Cardiac muscle cell (in vitro differentiated cells and primary cell): ENCODE data around the gene POC1B. TPM values are rescaled to one million over a fixed set of nuclear protein-coding genes. Genes with fewer than 3 reads are reported as not detected.

Experiments
- DNase-seq, 2 donors: peaks; one replicate each; pipeline versions ENCODE4 v3.0.0 to v3.0.0-alpha.2; 2010 to 2017; ENCODE audit warnings: low read depth in 1 of 2, low spot score in 1 of 2
- H3K27ac ChIP-seq: fragments of 200-600 bp; sonication (generic); 2 replicates; pipeline ENCODE4 v1.5.1; 2016
- H3K27me3 ChIP-seq: fragments of 200-600 bp; sonication (generic); 2 replicates; pipeline ENCODE4 v1.6.0; 2016; ENCODE audit warnings: control low read depth
- H3K36me3 ChIP-seq: fragments of 200-600 bp; sonication (generic); 2 replicates; pipeline ENCODE4 v1.5.1; 2016; ENCODE audit warnings: control low read depth
- H3K4me1 ChIP-seq: fragments of 200-600 bp; sonication (generic); 2 replicates; pipeline ENCODE4 v1.8.1; 2017; ENCODE audit warnings: low read depth, mild to moderate bottlenecking, mixed run types
- H3K4me3 ChIP-seq: fragments of 200-600 bp; sonication (generic); 2 replicates; pipeline ENCODE4 v1.5.1; 2016; ENCODE audit warnings: mild to moderate bottlenecking
- H3K9me3 ChIP-seq: fragments of 200-600 bp; sonication (generic); 2 replicates; pipeline ENCODE4 v1.5.1; 2017; ENCODE audit warnings: low read depth, mild to moderate bottlenecking, control low read depth
- polyA plus RNA-seq: library from polyadenylated mRNA; unstranded; fragments of >200 nt; fragmentation: Nextera tagmentation; extraction: Ambion mirVana; gene quantifications from 2 replicates; pipeline ENCODE4 v1.2.1, GENCODE V29; 2016
- total RNA-seq: library from RNA; depleted of rRNA; stranded (reverse); fragments of >200 nt; gene quantifications from 2 replicates; pipeline ENCODE4 v1.2.3, GENCODE V29; 2016
- TF ChIP-seq, protein P1 (sequence below): IDR thresholded peaks from 2 replicates; pipeline ENCODE4 v1.5.1; 2012; ENCODE audit warnings: low read depth, mild to moderate bottlenecking, low read length

Gene POC1B
- total and polyA plus RNA-seq, 2 experiments from 2014 or later: 12.8 to 16.1 TPM

GRCh38 chr12:89486264-89486663 lies 39.6 kb downstream of the POC1B start:
- Histone ChIP-seq H3K27ac (no peak overlapping the region), H3K27me3 (no peaks in the 10 kb centered on the region), H3K4me3 (no peak overlapping the region), H3K9me3 (no peaks in the 10 kb centered on the region), H3K36me3 (no peaks in the 10 kb centered on the region), H3K4me1 (no peaks in the 10 kb centered on the region)
- DNase-seq: no peak
- TF ChIP-seq, protein P1, sequence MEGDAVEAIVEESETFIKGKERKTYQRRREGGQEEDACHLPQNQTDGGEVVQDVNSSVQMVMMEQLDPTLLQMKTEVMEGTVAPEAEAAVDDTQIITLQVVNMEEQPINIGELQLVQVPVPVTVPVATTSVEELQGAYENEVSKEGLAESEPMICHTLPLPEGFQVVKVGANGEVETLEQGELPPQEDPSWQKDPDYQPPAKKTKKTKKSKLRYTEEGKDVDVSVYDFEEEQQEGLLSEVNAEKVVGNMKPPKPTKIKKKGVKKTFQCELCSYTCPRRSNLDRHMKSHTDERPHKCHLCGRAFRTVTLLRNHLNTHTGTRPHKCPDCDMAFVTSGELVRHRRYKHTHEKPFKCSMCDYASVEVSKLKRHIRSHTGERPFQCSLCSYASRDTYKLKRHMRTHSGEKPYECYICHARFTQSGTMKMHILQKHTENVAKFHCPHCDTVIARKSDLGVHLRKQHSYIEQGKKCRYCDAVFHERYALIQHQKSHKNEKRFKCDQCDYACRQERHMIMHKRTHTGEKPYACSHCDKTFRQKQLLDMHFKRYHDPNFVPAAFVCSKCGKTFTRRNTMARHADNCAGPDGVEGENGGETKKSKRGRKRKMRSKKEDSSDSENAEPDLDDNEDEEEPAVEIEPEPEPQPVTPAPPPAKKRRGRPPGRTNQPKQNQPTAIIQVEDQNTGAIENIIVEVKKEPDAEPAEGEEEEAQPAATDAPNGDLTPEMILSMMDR: no peak

- TF ChIP-seq, protein P1: no peak
- Histone ChIP-seq H3K4me3 (no peak overlapping the region), H3K4me1 (no peaks in the 10 kb centered on the region), H3K9me3 (no peaks in the 10 kb centered on the region), H3K27ac (no peak overlapping the region), H3K27me3 (no peaks in the 10 kb centered on the region), H3K36me3 (no peaks in the 10 kb centered on the region)
- no peak for DNase-seq
These were observed 41.4 kb downstream of the POC1B start for GRCh38 chr12:89484470-89484869.

- Histone ChIP-seq H3K4me1 (no peaks in the 10 kb centered on the region), H3K36me3 (no peaks in the 10 kb centered on the region), H3K27me3 (no peaks in the 10 kb centered on the region), H3K9me3 (no peaks in the 10 kb centered on the region), H3K27ac (no peak overlapping the region), H3K4me3 (no peak overlapping the region)
- TF ChIP-seq, protein P1: no peak
- peak in 1 of 2 donors; percentile 55 for DNase-seq
These were observed 44.5 kb downstream of the POC1B start for GRCh38 chr12:89481213-89481914.

- Histone ChIP-seq H3K27ac (no peak overlapping the region), H3K4me3 (no peak overlapping the region), H3K36me3 (no peaks in the 10 kb centered on the region), H3K9me3 (no peaks in the 10 kb centered on the region), H3K4me1 (no peaks in the 10 kb centered on the region), H3K27me3 (no peaks in the 10 kb centered on the region)
- no peak for DNase-seq
- TF ChIP-seq, protein P1: no peak
These were observed 45.9 kb downstream of the POC1B start for GRCh38 chr12:89479982-89480381.

DNA sequence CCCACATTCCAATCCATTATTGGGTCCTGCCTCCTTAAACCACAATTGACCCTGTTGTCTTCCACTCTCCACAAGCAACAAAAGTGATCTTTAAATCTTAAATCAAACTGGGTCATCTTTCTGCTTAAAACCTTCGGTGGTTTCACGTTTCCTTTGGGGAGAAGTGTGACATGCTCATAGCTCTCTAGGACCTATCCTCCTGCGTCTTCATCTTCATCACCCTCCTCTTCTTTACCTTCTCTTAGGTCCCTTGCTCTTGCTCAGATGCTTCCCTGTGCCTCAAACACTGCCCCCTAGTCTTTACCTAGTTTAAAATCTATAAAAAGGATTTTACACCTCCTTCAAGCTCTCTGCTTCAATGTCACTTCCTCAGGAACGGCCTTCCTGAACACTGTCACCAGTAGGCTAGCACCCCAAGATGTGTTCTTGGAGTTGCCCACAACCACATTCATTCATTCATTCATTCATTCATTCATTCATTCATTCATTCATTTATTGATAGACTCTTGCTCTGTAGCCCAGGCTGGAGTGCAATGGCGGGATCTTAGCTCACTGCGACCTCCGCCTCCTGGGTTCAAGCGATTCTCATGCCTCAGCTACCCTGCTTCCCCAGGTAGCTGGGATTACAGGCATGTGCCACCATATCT lies 48.1 kb downstream of the POC1B start:
- no peak overlapping the region for H3K27ac ChIP-seq
- no peaks in the 10 kb centered on the region for H3K27me3 ChIP-seq
- no peaks in the 10 kb centered on the region for H3K4me1 ChIP-seq
- H3K9me3 ChIP-seq: no peaks in the 10 kb centered on the region
- no peak overlapping the region for H3K4me3 ChIP-seq
- no peaks in the 10 kb centered on the region for H3K36me3 ChIP-seq
- no peak for DNase-seq
- TF ChIP-seq, protein P1: no peak
